ENCODE results near the gene HIBCH. TPM values are rescaled to one million over a fixed set of nuclear protein-coding genes. Genes with fewer than 3 reads are reported as not detected.

Gene HIBCH
- total and polyA plus RNA-seq, 2 experiments from 2014 or later: 10.4 to 29.0 TPM

- no peak for DNase-seq
- H3K4me3 ChIP-seq: no peak overlapping the region
- H3F3A ChIP-seq (ENCODE audit: insufficient read depth): no peaks in the 10 kb centered on the region
- H3K4me1 ChIP-seq (ENCODE audit: insufficient read depth): no peaks in the 10 kb centered on the region
- H3K27ac ChIP-seq: no peak overlapping the region
- H3K9me3 ChIP-seq (ENCODE audit: low read depth): no peaks in the 10 kb centered on the region
- TF ChIP-seq EZH2phosphoT487 (IDR thresholded peaks at IDR 0.05; ENCODE audit: insufficient read depth, low read depth) (no peak), EZH2 (IDR thresholded peaks at IDR 0.05; ENCODE audit: insufficient read depth, poor library complexity, severe bottlenecking) (no peak)
- H3K4me2 ChIP-seq (ENCODE audit: unreplicated experiment): no peak overlapping the region
- 77% methylated on average over 8 of the region's 8 CpGs for WGBS, 2 experiments (ENCODE audit: low coverage in 1 of 2, low lambda C conversion rate in 2 of 2, missing lambda C conversion rate in 2 of 2)
- no peak overlapping the region for H3K9ac ChIP-seq
- no peak overlapping the region for H2AFZ ChIP-seq
- no peaks in the 10 kb centered on the region for H3K27me3 ChIP-seq (replicated peaks; ENCODE audit: insufficient read depth)
- in situ Hi-C loops (cut with MboI): no loop called here
- no peaks in the 10 kb centered on the region for H3K36me3 ChIP-seq (ENCODE audit: low read depth)
- no peaks in the 10 kb centered on the region for H3K79me2 ChIP-seq (ENCODE audit: insufficient read depth)
- H4K20me1 ChIP-seq (ENCODE audit: insufficient read depth): no peaks in the 10 kb centered on the region
- no peaks in the 10 kb centered on the region for H3K9me2 ChIP-seq (ENCODE audit: insufficient read depth)
Observed at GRCh38 chr2:190334479-190335224, 15.0 kb upstream of the HIBCH start.

GRCh38 chr2:190333928-190334327 is 14.3 kb upstream of the HIBCH start:
- Histone ChIP-seq H3K9me2 (ENCODE audit: insufficient read depth) (no peaks in the 10 kb centered on the region), H3K4me3 (no peak overlapping the region), H3K79me2 (ENCODE audit: insufficient read depth) (no peaks in the 10 kb centered on the region), H3K27ac (no peak overlapping the region), H3K36me3 (ENCODE audit: low read depth) (no peaks in the 10 kb centered on the region), H3F3A (ENCODE audit: insufficient read depth) (no peaks in the 10 kb centered on the region), H3K9me3 (ENCODE audit: low read depth) (no peaks in the 10 kb centered on the region), H2AFZ (no peak overlapping the region), H3K27me3 (replicated peaks; ENCODE audit: insufficient read depth) (no peaks in the 10 kb centered on the region), H3K4me1 (ENCODE audit: insufficient read depth) (no peaks in the 10 kb centered on the region), H4K20me1 (ENCODE audit: insufficient read depth) (no peaks in the 10 kb centered on the region), H3K9ac (no peak overlapping the region), H3K4me2 (ENCODE audit: unreplicated experiment) (no peak overlapping the region)
- in situ Hi-C loops (cut with MboI): no loop called here
- TF ChIP-seq EZH2phosphoT487 (IDR thresholded peaks at IDR 0.05; ENCODE audit: insufficient read depth, low read depth) (no peak), EZH2 (IDR thresholded peaks at IDR 0.05; ENCODE audit: insufficient read depth, poor library complexity, severe bottlenecking) (no peak)
- no peak for DNase-seq
- 96 to 100% methylated on average over 2 of the region's 2 CpGs for WGBS, 2 experiments (ENCODE audit: low coverage in 1 of 2, low lambda C conversion rate in 2 of 2, missing lambda C conversion rate in 2 of 2)

- Histone ChIP-seq H3K36me3 (ENCODE audit: low read depth) (no peaks in the 10 kb centered on the region), H3K9me2 (ENCODE audit: insufficient read depth) (no peaks in the 10 kb centered on the region), H3K4me3 (no peak overlapping the region), H3K27ac (no peak overlapping the region), H3K27me3 (replicated peaks; ENCODE audit: insufficient read depth) (no peaks in the 10 kb centered on the region), H2AFZ (no peak overlapping the region), H3K9me3 (ENCODE audit: low read depth) (no peaks in the 10 kb centered on the region), H3K4me2 (ENCODE audit: unreplicated experiment) (no peak overlapping the region), H3F3A (ENCODE audit: insufficient read depth) (no peaks in the 10 kb centered on the region), H4K20me1 (ENCODE audit: insufficient read depth) (no peaks in the 10 kb centered on the region), H3K9ac (no peak overlapping the region), H3K79me2 (ENCODE audit: insufficient read depth) (no peaks in the 10 kb centered on the region), H3K4me1 (ENCODE audit: insufficient read depth) (no peaks in the 10 kb centered on the region)
- no peak for DNase-seq
- WGBS, 2 experiments (ENCODE audit: low coverage in 1 of 2, low lambda C conversion rate in 2 of 2, missing lambda C conversion rate in 2 of 2): 75 to 77% methylated on average over 8 of the region's 8 CpGs
- no peak for TF ChIP-seq EZH2phosphoT487 (IDR thresholded peaks at IDR 0.05; ENCODE audit: insufficient read depth, low read depth)
- TF ChIP-seq EZH2 (IDR thresholded peaks at IDR 0.05; ENCODE audit: insufficient read depth, poor library complexity, severe bottlenecking): no peak
- in situ Hi-C loops (cut with MboI): no loop called here
Observed at GRCh38 chr2:190333395-190333794, 13.8 kb upstream of the HIBCH start.

- H3K9ac ChIP-seq: no peak overlapping the region
- no peaks in the 10 kb centered on the region for H4K20me1 ChIP-seq (ENCODE audit: insufficient read depth)
- no peaks in the 10 kb centered on the region for H3K9me2 ChIP-seq (ENCODE audit: insufficient read depth)
- H3F3A ChIP-seq (ENCODE audit: insufficient read depth): no peaks in the 10 kb centered on the region
- H3K27ac ChIP-seq: no peak overlapping the region
- H2AFZ ChIP-seq: no peak overlapping the region
- no peak for TF ChIP-seq EZH2 (IDR thresholded peaks at IDR 0.05; ENCODE audit: insufficient read depth, poor library complexity, severe bottlenecking)
- TF ChIP-seq EZH2phosphoT487 (IDR thresholded peaks at IDR 0.05; ENCODE audit: insufficient read depth, low read depth): no peak
- H3K4me1 ChIP-seq (ENCODE audit: insufficient read depth): no peaks in the 10 kb centered on the region
- WGBS, 2 experiments (ENCODE audit: low coverage in 1 of 2, low lambda C conversion rate in 2 of 2, missing lambda C conversion rate in 2 of 2): 77 to 79% methylated on average over 3 of the region's 3 CpGs
- H3K4me2 ChIP-seq (ENCODE audit: unreplicated experiment): no peak overlapping the region
- H3K79me2 ChIP-seq (ENCODE audit: insufficient read depth): no peaks in the 10 kb centered on the region
- DNase-seq: peak; percentile 30
- H3K27me3 ChIP-seq (replicated peaks; ENCODE audit: insufficient read depth): no peaks in the 10 kb centered on the region
- no peaks in the 10 kb centered on the region for H3K9me3 ChIP-seq (ENCODE audit: low read depth)
- no peaks in the 10 kb centered on the region for H3K36me3 ChIP-seq (ENCODE audit: low read depth)
- H3K4me3 ChIP-seq: no peak overlapping the region
- in situ Hi-C loops (cut with MboI): no loop called here
Observed at GRCh38 chr2:190328573-190329147, 9.0 kb upstream of the HIBCH start.
